HG03103 (cell line): ENCODE measurements around the gene YWHAE.

Source experiments
- ATAC-seq: cut with Tn5 transposase; IDR thresholded peaks from one replicate; pipeline ENCODE4 v1.9.1; 2021; ENCODE audit warnings: low read depth; ENCODE audit not compliant: unreplicated experiment

The YWHAE gene

DNA sequence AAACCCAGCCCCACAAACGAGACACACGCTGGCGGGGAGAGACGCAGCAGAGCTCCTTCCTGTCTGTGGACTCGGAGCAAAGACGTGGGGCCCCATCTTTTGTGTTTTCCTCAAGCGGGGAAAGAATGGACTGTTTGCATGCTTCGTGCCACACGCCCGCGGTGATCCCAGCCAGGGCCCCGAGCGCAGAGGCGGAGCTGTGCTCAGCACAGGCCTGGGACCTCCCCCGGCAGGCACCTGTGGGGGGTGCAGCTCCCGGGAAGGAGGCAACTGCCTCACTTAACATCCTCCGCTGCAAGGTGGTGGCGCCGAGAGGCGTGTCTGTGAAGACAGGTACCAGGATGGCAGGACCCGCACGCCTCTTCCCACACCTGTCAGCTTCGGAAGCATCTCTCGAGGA is 101.4 kb downstream of the YWHAE start:
- ATAC-seq, result no peak
